HFF-Myc (cell line): ENCODE data around the gene DENND1A.
A peak's percentile ranks its signal among the peaks of the same experiment; 100 is the strongest.
"Not testable (repeated sequence)": the region's sequence is repeated elsewhere in the genome, so short reads cannot be mapped to it uniquely, and the experiment has no call there.

Experiments used
- DNase-seq: peaks from one replicate; pipeline ENCODE4 v3.0.0-alpha.2; 2011; ENCODE audit warnings: low read depth; ENCODE audit errors: extremely low read depth
- H3K4me3 ChIP-seq: replicated peaks from 2 replicates; pipeline ENCODE4 v1.5.1; 2011; ENCODE audit warnings: low read depth, mild to moderate bottlenecking, control low read depth, low read length
- CTCF ChIP-seq: IDR thresholded peaks from 2 replicates; pipeline ENCODE4 v1.5.1; 2012; ENCODE audit warnings: mild to moderate bottlenecking, low read depth, low read length, control low read depth; ENCODE audit errors: missing control alignments

Gene DENND1A

GRCh38 chr9:123401879-123402513 lies 527.9 kb downstream of the DENND1A start:
- H3K4me3 ChIP-seq, result no peak overlapping the region
- peak; percentile 80 for TF ChIP-seq CTCF
- peak; percentile 35 for DNase-seq

GRCh38 chr9:123400926-123401503 lies 528.9 kb downstream of the DENND1A start:
- H3K4me3 ChIP-seq, result no peak overlapping the region
- no peak for DNase-seq
- TF ChIP-seq CTCF, result no peak

- TF ChIP-seq CTCF, result peak; percentile 71
- DNase-seq, result no peak
- H3K4me3 ChIP-seq, result no peak overlapping the region
Measured at GRCh38 chr9:123399803-123400378, 530.0 kb downstream of the DENND1A start.

GRCh38 chr9:123398938-123399337 lies 531.0 kb downstream of the DENND1A start:
- H3K4me3 ChIP-seq, DNase-seq: not testable (repeated sequence)

GRCh38 chr9:123397975-123398374 lies 532.0 kb downstream of the DENND1A start:
- no peak for DNase-seq
- no peak for TF ChIP-seq CTCF

GRCh38 chr9:123395689-123396511 lies 534.0 kb downstream of the DENND1A start:
- TF ChIP-seq CTCF, result no peak
- DNase-seq, result no peak
- H3K4me3 ChIP-seq, result no peak overlapping the region

More at GRCh38 chr9:123397975-123398374, 532.0 kb downstream of the DENND1A start:
- H3K4me3 ChIP-seq, result no peak overlapping the region

- H3K4me3 ChIP-seq, result no peak overlapping the region
- TF ChIP-seq CTCF, result no peak
- no peak for DNase-seq
Measured at GRCh38 chr9:123395276-123395688, 534.6 kb downstream of the DENND1A start.
